Measurements from ENCODE around the gene MYRFL.

The MYRFL gene

DNA sequence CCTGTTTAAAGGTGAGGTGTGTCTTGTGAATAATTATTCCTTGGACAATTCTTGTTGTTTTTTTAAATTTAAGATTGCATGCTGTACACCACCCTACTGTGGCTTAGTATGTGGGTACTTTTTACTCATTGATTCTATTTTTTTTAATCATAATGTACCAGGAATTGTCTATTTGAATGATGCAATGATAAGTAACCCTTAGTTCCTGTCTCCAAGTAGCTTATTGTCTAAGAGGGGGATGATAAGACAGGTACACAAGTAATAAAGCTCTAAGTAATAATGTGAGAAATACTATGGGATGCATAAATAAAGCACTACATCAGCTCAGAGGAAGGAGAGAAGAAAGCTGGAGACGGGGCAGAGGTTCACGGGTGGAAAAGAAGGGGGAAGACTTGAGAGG lies 90.9 kb downstream of the MYRFL start:
- Histone ChIP-seq H3K4ac (ENCODE audit: low read depth, low read length) (no peak overlapping the region), H3K79me1 (ENCODE audit: low read length) (no peaks in the 10 kb centered on the region), H3K18ac (ENCODE audit: low read length) (no peak overlapping the region), H2BK12ac (ENCODE audit: low read length) (no peak overlapping the region), H2BK120ac (ENCODE audit: insufficient read depth, low read length, poor library complexity) (no peak overlapping the region), H3K14ac (ENCODE audit: low read length) (no peak overlapping the region), H2AFZ (ENCODE audit: insufficient read depth, low read length, poor library complexity) (no peak overlapping the region), H3K9ac (ENCODE audit: low read length) (no peak overlapping the region), H2AK5ac (ENCODE audit: low read length) (no peak overlapping the region), H3K79me2 (ENCODE audit: control insufficient read depth, insufficient read depth, low read length, poor library complexity) (no peaks in the 10 kb centered on the region), H3K9me3 (ENCODE audit: insufficient read depth, low read depth, low read length) (no peaks in the 10 kb centered on the region), H3K4me1 (ENCODE audit: control insufficient read depth in 1 of 2, insufficient read depth in 2 of 2, low read length in 2 of 2) (no peaks in the 10 kb centered on the region), H3K4me3 (ENCODE audit: low read depth, low read length) (no peak overlapping the region), H4K91ac (ENCODE audit: low read depth, low read length) (no peak overlapping the region), H3K4me2 (ENCODE audit: low read length) (no peak overlapping the region), H4K8ac (ENCODE audit: low read depth, low read length) (no peak overlapping the region), H3K23ac (ENCODE audit: low read length) (no peak overlapping the region), H3K27ac (ENCODE audit: low read depth, low read length) (no peak overlapping the region), H2BK5ac (ENCODE audit: low read depth, low read length, poor library complexity) (no peak overlapping the region), H3K27me3 (ENCODE audit: insufficient read depth, low read length) (no peaks in the 10 kb centered on the region), H3K36me3 (ENCODE audit: control insufficient read depth in 1 of 2, insufficient read depth in 2 of 2, low read length in 2 of 2) (peaks cover 0 to 1% of the 10 kb centered on the region in 2 experiments), H4K12ac (ENCODE audit: low read depth, low read length) (no peak overlapping the region)
- no peak for DNase-seq
- no CpG with 5 or more reads among the region's 2 CpGs for WGBS (ENCODE audit: extremely low coverage, insufficient coverage, insufficient read length)

DNA sequence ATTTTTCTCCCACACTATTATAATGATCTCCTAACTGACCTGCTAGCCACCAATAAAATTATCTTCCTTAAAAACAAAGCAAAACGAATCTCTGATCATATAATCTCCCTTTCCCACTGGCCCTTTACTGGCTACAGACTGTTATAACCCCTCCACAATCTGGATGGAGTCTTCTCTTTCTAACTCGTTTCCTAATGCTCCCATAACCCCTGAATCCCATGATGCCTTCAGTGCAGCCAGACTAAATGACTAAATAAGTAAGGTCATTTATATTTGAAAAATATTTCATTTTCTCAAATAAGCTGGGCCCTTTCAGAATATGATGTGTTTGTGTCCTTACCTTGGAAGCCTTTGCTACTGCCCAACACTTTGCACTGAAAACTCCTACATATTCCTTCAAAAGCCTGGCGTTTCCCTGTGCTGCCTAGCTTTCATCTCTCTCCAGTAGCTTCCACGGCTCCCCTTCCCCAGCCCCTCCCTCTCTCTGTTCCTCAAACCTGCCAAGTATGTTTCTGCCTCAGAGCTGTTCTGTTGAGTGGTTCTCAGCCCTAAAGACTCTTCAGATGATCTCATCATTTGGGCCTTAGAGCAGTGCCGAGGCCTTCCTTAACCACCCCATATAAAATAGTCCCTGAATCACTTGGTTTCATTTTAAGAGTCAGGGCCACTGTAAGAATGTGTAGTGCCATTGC lies 91.7 kb downstream of the MYRFL start:
- H3K9ac ChIP-seq (ENCODE audit: low read length), result no peak overlapping the region
- WGBS (ENCODE audit: extremely low coverage, insufficient coverage, insufficient read length), result no CpG with 5 or more reads among the region's 5 CpGs

DNA sequence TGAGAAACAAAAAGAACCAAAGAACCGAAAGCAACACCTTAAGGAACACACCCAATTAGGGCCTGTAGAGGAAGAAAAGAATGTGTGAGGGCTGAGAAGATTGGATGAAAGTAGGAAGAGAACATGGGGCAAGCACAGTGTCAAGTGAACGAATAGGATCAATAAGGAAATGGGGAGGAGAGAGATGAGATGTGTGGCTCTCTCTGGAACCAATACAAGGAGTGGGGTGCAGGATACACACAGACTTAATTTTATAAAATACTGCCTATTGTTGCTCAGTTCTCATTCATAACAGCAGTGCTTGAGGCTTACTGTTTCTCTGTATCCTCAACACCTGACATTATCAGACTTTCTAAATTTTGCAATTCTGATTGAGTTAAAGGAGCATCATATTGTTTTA lies 93.3 kb downstream of the MYRFL start:
- H3K18ac ChIP-seq (ENCODE audit: low read length), result no peak overlapping the region

More for the DNA sequence above, 91.7 kb downstream of the MYRFL start:
- Histone ChIP-seq H3K4me1 (ENCODE audit: control insufficient read depth in 1 of 2, insufficient read depth in 2 of 2, low read length in 2 of 2) (no peaks in the 10 kb centered on the region), H2AFZ (ENCODE audit: insufficient read depth, low read length, poor library complexity) (no peak overlapping the region), H2BK120ac (ENCODE audit: insufficient read depth, low read length, poor library complexity) (no peak overlapping the region), H3K9me3 (ENCODE audit: insufficient read depth, low read depth, low read length) (no peaks in the 10 kb centered on the region), H3K79me1 (ENCODE audit: low read length) (no peaks in the 10 kb centered on the region), H3K4me2 (ENCODE audit: low read length) (no peak overlapping the region), H3K27me3 (ENCODE audit: insufficient read depth, low read length) (no peaks in the 10 kb centered on the region), H2BK12ac (ENCODE audit: low read length) (no peak overlapping the region), H3K27ac (ENCODE audit: low read depth, low read length) (no peak overlapping the region), H3K18ac (ENCODE audit: low read length) (no peak overlapping the region), H4K91ac (ENCODE audit: low read depth, low read length) (peak overlapping the region; percentile 37), H3K36me3 (ENCODE audit: control insufficient read depth in 1 of 2, insufficient read depth in 2 of 2, low read length in 2 of 2) (peaks cover 0 to 1% of the 10 kb centered on the region in 2 experiments), H3K14ac (ENCODE audit: low read length) (no peak overlapping the region), H3K79me2 (ENCODE audit: control insufficient read depth, insufficient read depth, low read length, poor library complexity) (no peaks in the 10 kb centered on the region), H4K8ac (ENCODE audit: low read depth, low read length) (no peak overlapping the region), H4K12ac (ENCODE audit: low read depth, low read length) (no peak overlapping the region), H2AK5ac (ENCODE audit: low read length) (no peak overlapping the region), H2BK5ac (ENCODE audit: low read depth, low read length, poor library complexity) (no peak overlapping the region), H3K4ac (ENCODE audit: low read depth, low read length) (no peak overlapping the region), H3K23ac (ENCODE audit: low read length) (no peak overlapping the region), H3K4me3 (ENCODE audit: low read depth, low read length) (no peak overlapping the region)
- DNase-seq, result no peak

DNA sequence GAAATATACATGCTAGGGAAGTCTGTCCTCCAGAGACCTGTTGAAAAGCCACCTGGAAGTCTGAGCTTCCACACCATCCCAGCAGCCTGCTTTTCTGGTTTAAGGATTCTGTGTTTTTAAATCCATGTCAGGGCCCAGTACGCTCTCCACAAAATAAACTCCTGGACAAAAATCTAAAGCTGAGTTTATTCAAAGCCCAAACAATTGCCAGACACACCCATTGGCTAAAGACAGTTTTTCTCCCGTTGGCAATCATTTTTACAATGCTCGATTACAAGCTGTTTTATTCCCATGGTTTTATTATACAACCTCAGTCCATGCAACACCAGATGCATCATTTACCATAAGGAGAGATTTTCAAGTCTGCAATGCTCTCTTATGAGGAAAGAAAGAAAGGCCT lies 94.5 kb downstream of the MYRFL start:
- Histone ChIP-seq H3K79me1 (ENCODE audit: low read length) (no peaks in the 10 kb centered on the region), H3K23ac (ENCODE audit: low read length) (no peak overlapping the region), H4K8ac (ENCODE audit: low read depth, low read length) (no peak overlapping the region), H3K4me3 (ENCODE audit: low read depth, low read length) (no peak overlapping the region), H2AFZ (ENCODE audit: insufficient read depth, low read length, poor library complexity) (no peak overlapping the region), H3K27ac (ENCODE audit: low read depth, low read length) (no peak overlapping the region), H2AK5ac (ENCODE audit: low read length) (no peak overlapping the region), H3K4me1 (ENCODE audit: control insufficient read depth in 1 of 2, insufficient read depth in 2 of 2, low read length in 2 of 2) (no peaks in the 10 kb centered on the region), H3K79me2 (ENCODE audit: control insufficient read depth, insufficient read depth, low read length, poor library complexity) (no peaks in the 10 kb centered on the region), H3K18ac (ENCODE audit: low read length) (no peak overlapping the region), H3K14ac (ENCODE audit: low read length) (no peak overlapping the region), H4K12ac (ENCODE audit: low read depth, low read length) (no peak overlapping the region), H3K9ac (ENCODE audit: low read length) (no peak overlapping the region), H2BK5ac (ENCODE audit: low read depth, low read length, poor library complexity) (no peak overlapping the region), H3K4ac (ENCODE audit: low read depth, low read length) (no peak overlapping the region), H3K36me3 (ENCODE audit: control insufficient read depth in 1 of 2, insufficient read depth in 2 of 2, low read length in 2 of 2) (no peaks in the 10 kb centered on the region), H2BK120ac (ENCODE audit: insufficient read depth, low read length, poor library complexity) (no peak overlapping the region), H3K4me2 (ENCODE audit: low read length) (no peak overlapping the region), H2BK12ac (ENCODE audit: low read length) (no peak overlapping the region), H3K27me3 (ENCODE audit: insufficient read depth, low read length) (no peaks in the 10 kb centered on the region), H3K9me3 (ENCODE audit: insufficient read depth, low read depth, low read length) (no peaks in the 10 kb centered on the region), H4K91ac (ENCODE audit: low read depth, low read length) (no peak overlapping the region)
- DNase-seq, result no peak
- WGBS (ENCODE audit: extremely low coverage, insufficient coverage, insufficient read length), result no CpG with 5 or more reads among the region's 3 CpGs

More for the DNA sequence above, 93.3 kb downstream of the MYRFL start:
- no peaks in the 10 kb centered on the region for H3K4me1 ChIP-seq (ENCODE audit: control insufficient read depth in 1 of 2, insufficient read depth in 2 of 2, low read length in 2 of 2)
- peaks cover 0 to 1% of the 10 kb centered on the region in 2 experiments for H3K36me3 ChIP-seq (ENCODE audit: control insufficient read depth in 1 of 2, insufficient read depth in 2 of 2, low read length in 2 of 2)
- no peak overlapping the region for H2AK5ac ChIP-seq (ENCODE audit: low read length)
- H3K27ac ChIP-seq (ENCODE audit: low read depth, low read length), result no peak overlapping the region
- H4K91ac ChIP-seq (ENCODE audit: low read depth, low read length), result no peak overlapping the region
- H3K9ac ChIP-seq (ENCODE audit: low read length), result no peak overlapping the region
- H2BK12ac ChIP-seq (ENCODE audit: low read length), result no peak overlapping the region
- H4K12ac ChIP-seq (ENCODE audit: low read depth, low read length), result no peak overlapping the region
- WGBS (ENCODE audit: extremely low coverage, insufficient coverage, insufficient read length), result no CpG with 5 or more reads among the region's 2 CpGs
- H3K4ac ChIP-seq (ENCODE audit: low read depth, low read length), result no peak overlapping the region
- H2BK120ac ChIP-seq (ENCODE audit: insufficient read depth, low read length, poor library complexity), result no peak overlapping the region
- no peak overlapping the region for H2BK5ac ChIP-seq (ENCODE audit: low read depth, low read length, poor library complexity)
- DNase-seq, result no peak
- H3K4me3 ChIP-seq (ENCODE audit: low read depth, low read length), result no peak overlapping the region
- no peaks in the 10 kb centered on the region for H3K27me3 ChIP-seq (ENCODE audit: insufficient read depth, low read length)
- H3K23ac ChIP-seq (ENCODE audit: low read length), result no peak overlapping the region
- H4K8ac ChIP-seq (ENCODE audit: low read depth, low read length), result no peak overlapping the region
- H3K79me1 ChIP-seq (ENCODE audit: low read length), result no peaks in the 10 kb centered on the region
- no peak overlapping the region for H3K14ac ChIP-seq (ENCODE audit: low read length)
- H3K4me2 ChIP-seq (ENCODE audit: low read length), result no peak overlapping the region
- H2AFZ ChIP-seq (ENCODE audit: insufficient read depth, low read length, poor library complexity), result no peak overlapping the region
- H3K79me2 ChIP-seq (ENCODE audit: control insufficient read depth, insufficient read depth, low read length, poor library complexity), result no peaks in the 10 kb centered on the region
- no peaks in the 10 kb centered on the region for H3K9me3 ChIP-seq (ENCODE audit: insufficient read depth, low read depth, low read length)

Data from trophoblast cell (in vitro differentiated cells and primary cell).